Measurements from ENCODE around the gene MRPS2.

DNA sequence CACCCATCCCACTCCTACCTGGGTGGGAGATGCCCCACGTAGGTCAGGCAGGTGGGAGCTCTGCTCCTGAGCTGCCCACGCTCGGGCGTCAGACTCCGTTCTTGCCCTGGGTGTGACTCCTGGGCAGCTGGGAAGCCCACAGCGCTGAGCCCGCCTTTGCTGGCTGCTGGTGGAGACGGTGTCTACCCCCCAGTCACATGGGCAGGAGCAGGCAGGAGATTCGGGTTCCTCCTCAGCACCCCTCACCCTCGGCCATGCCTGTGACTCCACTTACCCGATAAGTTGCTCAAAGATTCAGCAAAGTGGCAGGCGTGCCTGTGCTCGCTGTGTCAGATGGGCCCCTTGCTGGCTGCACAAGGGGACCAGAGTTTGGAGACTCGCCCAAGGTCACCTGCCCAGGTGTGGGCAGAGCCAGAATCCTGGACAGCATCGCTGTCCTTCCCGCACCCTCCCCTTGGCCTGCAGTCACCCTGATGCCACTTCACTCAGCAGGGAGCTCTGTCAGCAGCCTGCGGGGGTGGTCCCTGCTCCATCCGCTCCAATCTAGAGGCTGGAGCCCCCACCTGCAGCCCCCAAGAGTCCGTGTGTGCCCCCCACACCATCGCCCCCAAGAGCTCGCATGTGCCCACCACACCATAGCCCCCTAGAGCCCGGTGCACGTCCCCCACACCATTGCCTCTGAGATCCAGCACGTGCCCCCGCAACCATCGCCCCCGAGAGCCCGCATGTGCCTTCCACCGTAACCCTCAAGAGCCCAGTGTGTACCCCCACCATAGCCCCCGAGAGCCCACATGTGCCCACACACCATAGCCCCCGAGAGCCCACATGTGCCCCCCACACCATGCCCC, 25.0 kb downstream of the MRPS2 start:
- TF ChIP-seq CTCF (optimal IDR thresholded peaks at IDR 0.05 in 1 of 3, IDR thresholded peaks at IDR 0.05 in 1 of 3, conservative IDR thresholded peaks at IDR 0.05 in 1 of 3; ENCODE audit: extremely low read depth in 1 of 3, insufficient read depth in 2 of 3, low read length in 3 of 3) (no peak), EZH2 (IDR thresholded peaks at IDR 0.05; ENCODE audit: low read length) (no peak)

Data from keratinocyte (primary cell).